ENCODE results near the gene CNGA4. TPM values are rescaled to one million over a fixed set of nuclear protein-coding genes. Genes with fewer than 3 reads are reported as not detected.

Gene CNGA4
- total RNA-seq, 1 experiment from 2014 or later: 0.27 TPM

DNA sequence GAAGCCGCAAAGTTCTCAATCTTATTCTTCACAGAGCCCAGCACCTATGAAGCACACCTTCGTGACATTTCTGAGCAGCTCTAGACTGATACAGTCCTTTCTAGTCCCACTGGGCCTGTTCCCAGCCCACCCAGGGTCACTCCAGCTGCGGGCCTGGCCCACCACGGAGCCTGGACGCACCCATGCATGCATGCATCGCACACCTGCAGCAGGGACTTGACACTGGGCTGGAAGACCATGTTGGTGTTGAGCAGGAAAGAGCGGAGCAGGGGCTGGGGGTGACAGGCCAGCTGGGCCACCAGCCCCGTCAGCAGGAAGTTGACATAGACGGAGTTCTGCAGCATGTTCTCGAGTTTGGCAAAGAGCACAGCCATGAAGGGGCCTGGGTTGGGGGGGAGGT, 24.4 kb upstream of the CNGA4 start (continued):
- TF ChIP-seq, protein P1, sequence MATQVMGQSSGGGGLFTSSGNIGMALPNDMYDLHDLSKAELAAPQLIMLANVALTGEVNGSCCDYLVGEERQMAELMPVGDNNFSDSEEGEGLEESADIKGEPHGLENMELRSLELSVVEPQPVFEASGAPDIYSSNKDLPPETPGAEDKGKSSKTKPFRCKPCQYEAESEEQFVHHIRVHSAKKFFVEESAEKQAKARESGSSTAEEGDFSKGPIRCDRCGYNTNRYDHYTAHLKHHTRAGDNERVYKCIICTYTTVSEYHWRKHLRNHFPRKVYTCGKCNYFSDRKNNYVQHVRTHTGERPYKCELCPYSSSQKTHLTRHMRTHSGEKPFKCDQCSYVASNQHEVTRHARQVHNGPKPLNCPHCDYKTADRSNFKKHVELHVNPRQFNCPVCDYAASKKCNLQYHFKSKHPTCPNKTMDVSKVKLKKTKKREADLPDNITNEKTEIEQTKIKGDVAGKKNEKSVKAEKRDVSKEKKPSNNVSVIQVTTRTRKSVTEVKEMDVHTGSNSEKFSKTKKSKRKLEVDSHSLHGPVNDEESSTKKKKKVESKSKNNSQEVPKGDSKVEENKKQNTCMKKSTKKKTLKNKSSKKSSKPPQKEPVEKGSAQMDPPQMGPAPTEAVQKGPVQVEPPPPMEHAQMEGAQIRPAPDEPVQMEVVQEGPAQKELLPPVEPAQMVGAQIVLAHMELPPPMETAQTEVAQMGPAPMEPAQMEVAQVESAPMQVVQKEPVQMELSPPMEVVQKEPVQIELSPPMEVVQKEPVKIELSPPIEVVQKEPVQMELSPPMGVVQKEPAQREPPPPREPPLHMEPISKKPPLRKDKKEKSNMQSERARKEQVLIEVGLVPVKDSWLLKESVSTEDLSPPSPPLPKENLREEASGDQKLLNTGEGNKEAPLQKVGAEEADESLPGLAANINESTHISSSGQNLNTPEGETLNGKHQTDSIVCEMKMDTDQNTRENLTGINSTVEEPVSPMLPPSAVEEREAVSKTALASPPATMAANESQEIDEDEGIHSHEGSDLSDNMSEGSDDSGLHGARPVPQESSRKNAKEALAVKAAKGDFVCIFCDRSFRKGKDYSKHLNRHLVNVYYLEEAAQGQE (IDR thresholded peaks at IDR 0.05; ENCODE audit: low read depth): no peak
- no peak for TF ChIP-seq TCF7L2 (IDR thresholded peaks at IDR 0.05; ENCODE audit: borderline replicate concordance, extremely low read depth, insufficient read depth, insufficient read length)
- TF ChIP-seq EZH2 (IDR thresholded peaks at IDR 0.05): no peak
- TF ChIP-seq CBX3 (IDR thresholded peaks at IDR 0.05; ENCODE audit: low read depth): no peak
- TF ChIP-seq, protein P2, sequence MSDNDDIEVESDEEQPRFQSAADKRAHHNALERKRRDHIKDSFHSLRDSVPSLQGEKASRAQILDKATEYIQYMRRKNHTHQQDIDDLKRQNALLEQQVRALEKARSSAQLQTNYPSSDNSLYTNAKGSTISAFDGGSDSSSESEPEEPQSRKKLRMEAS (IDR thresholded peaks at IDR 0.05): no peak
- TF ChIP-seq EGR1 (IDR thresholded peaks at IDR 0.05; ENCODE audit: low read depth): no peak
- no peak for TF ChIP-seq ZNF274 (IDR thresholded peaks at IDR 0.05; ENCODE audit: low read depth, low read length)

DNA sequence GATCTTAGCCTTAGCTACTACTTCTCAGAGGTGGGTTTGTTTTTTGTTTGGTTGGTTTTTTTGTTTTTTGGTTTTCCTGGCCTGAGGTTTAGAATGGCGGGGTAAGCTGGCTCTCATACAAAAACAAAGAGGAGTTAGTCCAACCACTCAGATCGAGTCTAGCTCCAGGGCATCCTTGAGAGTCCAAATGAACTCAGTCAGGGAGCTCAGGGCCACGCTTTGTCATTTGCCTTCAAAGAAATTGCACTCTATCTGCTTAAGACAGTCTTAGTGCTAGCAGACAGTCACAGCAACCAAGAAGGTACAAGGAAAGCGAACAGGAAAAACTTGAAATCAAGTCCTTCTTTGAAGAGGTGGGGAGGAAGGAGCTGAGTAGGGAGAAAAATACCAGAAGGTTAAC, 22.4 kb upstream of the CNGA4 start:
- H3K27me3 ChIP-seq (ENCODE audit: insufficient read depth, low read length): no peaks in the 10 kb centered on the region
- ATAC-seq: no peak
- no peak overlapping the region for H3K4me3 ChIP-seq (replicated peaks in 1 of 2; ENCODE audit: low read depth in 1 of 2, low read length in 2 of 2)
- DNase-seq (ENCODE audit: low read depth, low spot score): no peak
- RAD21 ChIA-PET (ENCODE audit: low non-redundant PET in 1 of 2, low total read pairs in 2 of 2, uncharacterized antibody in 2 of 2, unreplicated experiment in 2 of 2): no interaction called here
- peaks cover 0 to 7% of the 10 kb centered on the region in 2 experiments; a peak in 1 of 4 replicates for H3K4me1 ChIP-seq (ENCODE audit: control insufficient read depth in 1 of 2, insufficient read depth in 2 of 2, low read length in 2 of 2)
- no peak overlapping the region for H3K4me2 ChIP-seq (ENCODE audit: low read length)
- no peaks in the 10 kb centered on the region for H4K20me1 ChIP-seq (ENCODE audit: insufficient read depth)
- no peak overlapping the region for H3K27ac ChIP-seq (ENCODE audit: low read depth, low read length)
- H3K79me2 ChIP-seq (ENCODE audit: insufficient read depth, low read length): no peaks in the 10 kb centered on the region
- CTCF ChIA-PET: interaction anchor here (1.4 kb wide), 1 partner anchor 147 kb away, joined by 4 read pairs; no protein-coding TSS in a partner anchor
- POLR2A ChIA-PET: no interaction called here
- no peak overlapping the region for H3K9ac ChIP-seq (ENCODE audit: low read length)
- no peak overlapping the region for H2AFZ ChIP-seq (ENCODE audit: low read depth, low read length, poor library complexity, severe bottlenecking)
- no TSS peak for BruUV-seq (replicated peaks)
- H3K9me3 ChIP-seq (ENCODE audit: control insufficient read depth in 1 of 2, insufficient read depth in 1 of 2, low read depth in 1 of 2, low read length in 2 of 2): no peaks in the 10 kb centered on the region
- H3K9me2 ChIP-seq (ENCODE audit: insufficient read depth): no peaks in the 10 kb centered on the region
- H3K36me3 ChIP-seq (ENCODE audit: control insufficient read depth in 1 of 2, insufficient read depth in 2 of 2, low read length in 2 of 2): peaks cover 24 to 25% of the 10 kb centered on the region in 2 experiments; a peak in 3 of 4 replicates
- intact Hi-C loops (cut with micrococcal nuclease): no loop called here
- TF ChIP-seq RAD21 (IDR thresholded peaks at IDR 0.05; ENCODE audit: low read depth) (no peak), FOSL1 (IDR thresholded peaks at IDR 0.05; ENCODE audit: low read depth) (no peak), CBX3 (IDR thresholded peaks at IDR 0.05; ENCODE audit: low read depth) (no peak), ZNF274 (IDR thresholded peaks at IDR 0.05; ENCODE audit: low read depth, low read length) (no peak), SRF (IDR thresholded peaks at IDR 0.05; ENCODE audit: low read depth) (no peak), YY1 (IDR thresholded peaks at IDR 0.05; ENCODE audit: extremely low read depth, insufficient replicate concordance, low read depth, low read length) (no peak), SIN3A (IDR thresholded peaks at IDR 0.05; ENCODE audit: low read depth) (no peak), JUND (IDR thresholded peaks at IDR 0.05) (no peak), TCF7L2 (IDR thresholded peaks at IDR 0.05; ENCODE audit: borderline replicate concordance, extremely low read depth, insufficient read depth, insufficient read length) (no peak), SP1 (IDR thresholded peaks at IDR 0.05; ENCODE audit: low read depth) (no peak)
- TF ChIP-seq, protein P3, sequence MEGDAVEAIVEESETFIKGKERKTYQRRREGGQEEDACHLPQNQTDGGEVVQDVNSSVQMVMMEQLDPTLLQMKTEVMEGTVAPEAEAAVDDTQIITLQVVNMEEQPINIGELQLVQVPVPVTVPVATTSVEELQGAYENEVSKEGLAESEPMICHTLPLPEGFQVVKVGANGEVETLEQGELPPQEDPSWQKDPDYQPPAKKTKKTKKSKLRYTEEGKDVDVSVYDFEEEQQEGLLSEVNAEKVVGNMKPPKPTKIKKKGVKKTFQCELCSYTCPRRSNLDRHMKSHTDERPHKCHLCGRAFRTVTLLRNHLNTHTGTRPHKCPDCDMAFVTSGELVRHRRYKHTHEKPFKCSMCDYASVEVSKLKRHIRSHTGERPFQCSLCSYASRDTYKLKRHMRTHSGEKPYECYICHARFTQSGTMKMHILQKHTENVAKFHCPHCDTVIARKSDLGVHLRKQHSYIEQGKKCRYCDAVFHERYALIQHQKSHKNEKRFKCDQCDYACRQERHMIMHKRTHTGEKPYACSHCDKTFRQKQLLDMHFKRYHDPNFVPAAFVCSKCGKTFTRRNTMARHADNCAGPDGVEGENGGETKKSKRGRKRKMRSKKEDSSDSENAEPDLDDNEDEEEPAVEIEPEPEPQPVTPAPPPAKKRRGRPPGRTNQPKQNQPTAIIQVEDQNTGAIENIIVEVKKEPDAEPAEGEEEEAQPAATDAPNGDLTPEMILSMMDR (IDR thresholded peaks at IDR 0.05 in 2 of 3, conservative IDR thresholded peaks at IDR 0.05 in 1 of 3; ENCODE audit: borderline replicate concordance in 1 of 3, insufficient read depth in 1 of 3, low read depth in 2 of 3, low read length in 2 of 3): no peak
- TF ChIP-seq, protein P1 (IDR thresholded peaks at IDR 0.05; ENCODE audit: low read depth): no peak
- TF ChIP-seq, protein P2 (IDR thresholded peaks at IDR 0.05): no peak

All from HCT116 (cell line).